H1 (cell line): ENCODE measurements around the gene FBXO17. TPM values are rescaled to one million over a fixed set of nuclear protein-coding genes. Genes with fewer than 3 reads are reported as not detected.
A peak's percentile ranks its signal among the peaks of the same experiment; 100 is the strongest.
"Not testable (repeated sequence)": the region's sequence is repeated elsewhere in the genome, so short reads cannot be mapped to it uniquely, and the experiment has no call there.

ENCODE experiments used
- CTCF ChIA-PET: fragments of 300-600 bp; sonication (Branson Sonifier 250); formaldehyde crosslinking; loops from one replicate; lab custom pipeline; 2021; ENCODE audit not compliant: partially characterized antibody; lab: Charles Lee
- POLR2A ChIA-PET: fragments of 300-600 bp; sonication (Branson Sonifier 250); formaldehyde crosslinking; loops from one replicate; lab custom pipeline; 2021; ENCODE audit warnings: inconsistent platforms; ENCODE audit not compliant: partially characterized antibody; lab: Charles Lee
- DNase-seq, 2 experiments: peaks; one replicate each; pipeline versions ENCODE4 v3.0.0 to v3.0.0-alpha.2; 2010 to 2022; ENCODE audit warnings: low spot score in 2 of 2, low read depth in 1 of 2, mixed read lengths in 1 of 2
- FAIRE-seq: peaks from 2 replicates; lab custom pipeline; 2011; peaks lifted over from hg19 to GRCh38; lab: Jason Lieb, UNC
- H2AFZ ChIP-seq: 2 replicates; pipeline ENCODE4 v1.8.1; 2012; ENCODE audit warnings: low read length, inconsistent platforms
- H2AK5ac ChIP-seq: 2 replicates; pipeline ENCODE4 v1.6.1; 2013; ENCODE audit warnings: low read depth, low read length
- H2BK120ac ChIP-seq: replicated peaks from 2 replicates; pipeline ENCODE3; 2013; ENCODE audit warnings: low read depth, low read length, inconsistent platforms
- H2BK12ac ChIP-seq: 2 replicates; pipeline ENCODE4 v1.6.1; 2013; ENCODE audit warnings: low read depth, low read length
- H2BK15ac ChIP-seq: 2 replicates; pipeline ENCODE4 v1.6.1; 2013; ENCODE audit warnings: low read length
- H2BK20ac ChIP-seq: 2 replicates; pipeline ENCODE4 v1.6.1; 2013; ENCODE audit warnings: low read length
- H2BK5ac ChIP-seq: 2 replicates; pipeline ENCODE4 v1.6.1; 2013; ENCODE audit warnings: low read depth, low read length
- H3K14ac ChIP-seq: 2 replicates; pipeline ENCODE4 v1.6.1; 2013; ENCODE audit warnings: inconsistent platforms; ENCODE audit not compliant: insufficient read length
- H3K18ac ChIP-seq: 2 replicates; pipeline ENCODE4 v1.6.1; 2013; ENCODE audit warnings: low read length; ENCODE audit errors: extremely low read depth
- H3K23ac ChIP-seq: 2 replicates; pipeline ENCODE4 v1.6.1; 2013; ENCODE audit warnings: inconsistent platforms; ENCODE audit not compliant: insufficient read length
- H3K23me2 ChIP-seq: 2 replicates; pipeline ENCODE4 v1.6.1; 2013; ENCODE audit warnings: low read depth, low read length
- H3K27ac ChIP-seq: 2 replicates; pipeline ENCODE4 v1.6.1; 2011; ENCODE audit warnings: low read depth, low read length, inconsistent platforms
- H3K27me3 ChIP-seq, 4 experiments: replicated peaks in 1 of 4; 1 replicate in 1 of 4; 2 replicates in 3 of 4; pipeline versions ENCODE4 v1.6.1 to v1.8.1; 2011 to 2013; ENCODE audit warnings: low read length in 3 of 4, mild to moderate bottlenecking in 3 of 4, inconsistent platforms in 2 of 4, mixed read lengths in 2 of 4, moderate library complexity in 1 of 4; ENCODE audit not compliant: control insufficient read depth in 3 of 4, insufficient read depth in 3 of 4; ENCODE audit errors: extremely low read depth in 1 of 4
- H3K36me3 ChIP-seq, 4 experiments: 2 replicates each; pipeline versions ENCODE4 v1.6.1 to v1.8.1; 2011 to 2013; ENCODE audit warnings: mild to moderate bottlenecking in 4 of 4, low read length in 3 of 4, moderate library complexity in 2 of 4, control low read depth in 1 of 4, inconsistent platforms in 1 of 4; ENCODE audit not compliant: insufficient read depth in 4 of 4, control insufficient read depth in 2 of 4
- H3K4ac ChIP-seq: replicated peaks from 2 replicates; pipeline ENCODE3; 2013; ENCODE audit warnings: low read length, low read depth, mixed read lengths, inconsistent platforms; ENCODE audit not compliant: insufficient read length
- H3K4me1 ChIP-seq, 4 experiments: replicated peaks in 1 of 4; 1 replicate in 1 of 4; 2 replicates in 3 of 4; pipeline versions ENCODE4 v1.6.1 to v1.8.1; 2011 to 2013; ENCODE audit warnings: low read length in 3 of 4, inconsistent platforms in 2 of 4, mixed read lengths in 1 of 4; ENCODE audit not compliant: insufficient read depth in 4 of 4, control insufficient read depth in 3 of 4
- H3K4me2 ChIP-seq, 2 experiments: 2 replicates each; pipeline versions ENCODE4 v1.6.1 to v1.8.1; 2011 to 2013; ENCODE audit warnings: low read depth in 2 of 2, low read length in 2 of 2, control low read depth in 1 of 2, inconsistent platforms in 1 of 2, mild to moderate bottlenecking in 1 of 2; ENCODE audit not compliant: insufficient read depth in 1 of 2
- H3K4me3 ChIP-seq, 4 experiments: fragments of 200-600, 300-600 bp in 1 of 4; sonication (generic), shearing (Covaris generic), sonication (Bioruptor Twin) in 1 of 4; 2 replicates each; pipeline versions ENCODE4 v1.5.1 to v1.8.1; 2011 to 2016; ENCODE audit warnings: low read length in 4 of 4, low read depth in 3 of 4, control low read depth in 2 of 4, inconsistent platforms in 2 of 4, mild to moderate bottlenecking in 2 of 4, mixed read lengths in 1 of 4, moderate library complexity in 1 of 4; ENCODE audit not compliant: insufficient read depth in 2 of 4; ENCODE audit errors: extremely low read depth in 1 of 4
- H3K56ac ChIP-seq: replicated peaks from 2 replicates; pipeline ENCODE3; 2013; ENCODE audit warnings: low read depth, mild to moderate bottlenecking, mixed read lengths, low read length, inconsistent platforms; ENCODE audit not compliant: insufficient read length
- H3K79me1 ChIP-seq: 2 replicates; pipeline ENCODE4 v1.6.1; 2013; ENCODE audit warnings: low read depth, low read length, control low read depth
- H3K79me2 ChIP-seq, 2 experiments: 2 replicates each; pipeline versions ENCODE4 v1.6.1 to v1.8.1; 2012 to 2013; ENCODE audit warnings: low read length in 2 of 2, mild to moderate bottlenecking in 2 of 2, inconsistent platforms in 1 of 2; ENCODE audit not compliant: insufficient read depth in 2 of 2, control insufficient read depth in 1 of 2
- H3K9ac ChIP-seq, 4 experiments: replicated peaks in 1 of 4; 1 replicate in 1 of 4; 2 replicates in 3 of 4; pipeline versions ENCODE4 v1.6.1 to v1.8.1; 2011 to 2013; ENCODE audit warnings: low read depth in 3 of 4, low read length in 3 of 4, control low read depth in 2 of 4, mild to moderate bottlenecking in 2 of 4, moderate library complexity in 2 of 4, inconsistent platforms in 1 of 4; ENCODE audit errors: extremely low read depth in 1 of 4
- H3K9me3 ChIP-seq, 2 experiments: 2 replicates each; pipeline versions ENCODE4 v1.6.1 to v1.8.1; 2012 to 2013; ENCODE audit warnings: mild to moderate bottlenecking in 2 of 2, moderate library complexity in 2 of 2, control low read depth in 1 of 2, inconsistent platforms in 1 of 2, low read depth in 1 of 2, low read length in 1 of 2, mixed read lengths in 1 of 2; ENCODE audit not compliant: insufficient read depth in 2 of 2
- H4K20me1 ChIP-seq, 2 experiments: replicated peaks in 1 of 2; 2 replicates each; pipeline versions ENCODE3 to v1.8.1; 2011 to 2013; ENCODE audit warnings: inconsistent platforms in 2 of 2, low read length in 2 of 2, mild to moderate bottlenecking in 1 of 2; ENCODE audit not compliant: insufficient read depth in 2 of 2, control insufficient read depth in 1 of 2
- H4K5ac ChIP-seq: 2 replicates; pipeline ENCODE4 v1.6.1; 2013; ENCODE audit warnings: low read length, low read depth, mixed read lengths, inconsistent platforms; ENCODE audit not compliant: insufficient read length
- H4K8ac ChIP-seq: 2 replicates; pipeline ENCODE4 v1.8.0; 2013; ENCODE audit warnings: mild to moderate bottlenecking, moderate library complexity, low read length, inconsistent platforms; ENCODE audit not compliant: insufficient read depth; ENCODE audit errors: extremely low read depth
- H4K91ac ChIP-seq: replicated peaks from 2 replicates; pipeline ENCODE3; 2013; ENCODE audit warnings: low read length, mixed read lengths, inconsistent platforms; ENCODE audit not compliant: insufficient read length
- WGBS, 2 experiments: shearing (Covaris generic) in 1 of 2; methylation state at CpG; one replicate each; pipeline versions ENCODE4 v1.1.6 to v1.1.7; 2013 to 2015; ENCODE audit warnings: low lambda C conversion rate in 2 of 2, mixed read lengths in 2 of 2, inconsistent platforms in 1 of 2, low coverage in 1 of 2, missing lambda C conversion rate in 1 of 2; ENCODE audit not compliant: insufficient replicate concordance in 2 of 2, insufficient coverage in 1 of 2, insufficient read length in 1 of 2; ENCODE audit errors: extremely low coverage in 1 of 2, missing lambda C conversion rate in 1 of 2; 5-methylcytosine and 5-hydroxymethylcytosine counted together
- polyA plus RNA-seq, 7 experiments: library from polyadenylated mRNA; depleted of rRNA in 3 of 7; stranded (reverse) in 5 of 7; unstranded in 2 of 7; fragments of >200 nt in 5 of 7; fragments of 200-250 nt in 2 of 7; gene quantifications; 1 replicate in 5 of 7; 2 replicates in 1 of 7; 4 replicates in 1 of 7; pipeline versions ENCODE4 v1.2.1 to v1.2.3, GENCODE V29; 2011 to 2013; ENCODE audit warnings: missing spikeins in 2 of 7, mixed read lengths in 2 of 7
- total RNA-seq: library from RNA; stranded (reverse); fragmentation: NEBNext Ultra II Directional; extraction: Animal tissue kit (Norgen Biotek cat#: 25700); gene quantifications from 2 replicates; pipeline ENCODE4 v1.2.1, GENCODE V29; 2021

Gene FBXO17
- total and polyA plus RNA-seq, 2 of the 8 experiments (the other 6 are each of a cell fraction or from before 2014, with no cell fraction given) = 11.7 to 15.3 TPM

DNA sequence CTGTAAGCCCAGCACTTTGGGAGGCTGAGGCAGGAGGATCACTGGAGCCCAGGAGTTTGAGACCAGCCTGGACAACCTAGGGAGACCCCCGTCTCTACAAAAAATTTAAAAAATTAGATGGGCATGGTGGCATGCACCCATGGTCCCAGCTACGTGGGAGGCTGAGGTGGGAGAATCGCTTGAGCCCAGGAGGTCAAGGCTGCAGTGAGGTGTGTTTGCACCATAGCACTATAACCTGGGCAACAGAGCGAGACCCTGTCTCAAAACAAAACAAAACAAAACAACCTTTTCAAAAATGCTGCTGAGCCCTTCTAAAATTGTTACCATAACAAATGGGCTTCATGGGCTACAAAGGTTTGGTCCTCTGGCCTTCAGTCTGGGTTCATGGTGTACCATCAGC, 13.1 kb upstream of the FBXO17 start:
- H2BK20ac ChIP-seq, H3K36me3 ChIP-seq, H4K5ac ChIP-seq, H3K27ac ChIP-seq, H2BK12ac ChIP-seq, H4K8ac ChIP-seq, H3K9ac ChIP-seq, H3K56ac ChIP-seq, H3K4me1 ChIP-seq, H2BK5ac ChIP-seq, H3K27me3 ChIP-seq, H2BK15ac ChIP-seq, H3K4me3 ChIP-seq, FAIRE-seq, H2AFZ ChIP-seq, H4K20me1 ChIP-seq, H3K9me3 ChIP-seq, DNase-seq, H4K91ac ChIP-seq, H3K23me2 ChIP-seq, H3K4ac ChIP-seq, H2AK5ac ChIP-seq, H3K23ac ChIP-seq, H3K14ac ChIP-seq, H3K18ac ChIP-seq, H2BK120ac ChIP-seq, H3K79me1 ChIP-seq, H3K79me2 ChIP-seq: not testable (repeated sequence)
- ChIA-PET POLR2A (interaction anchor here (0.6 to 2.0 kb wide), 6 partner anchors 9 to 57 kb away, joined by 3 to 11 read pairs (median 4); partner anchors contain the start of gene FBXO17), CTCF (interaction anchor here (0.9 to 4.9 kb wide), 3 partner anchors 12 to 122 kb away, joined by 3 to 32 read pairs (median 6); no protein-coding TSS in a partner anchor)
- peak overlapping the region; percentile 33 to 51; a peak in 2 of 4 replicates for H3K4me2 ChIP-seq
- 96% methylated on average over 4 of the region's 4 CpGs; no CpG with 5 or more reads in 1 of the 2 experiments for WGBS, 2 experiments

DNA sequence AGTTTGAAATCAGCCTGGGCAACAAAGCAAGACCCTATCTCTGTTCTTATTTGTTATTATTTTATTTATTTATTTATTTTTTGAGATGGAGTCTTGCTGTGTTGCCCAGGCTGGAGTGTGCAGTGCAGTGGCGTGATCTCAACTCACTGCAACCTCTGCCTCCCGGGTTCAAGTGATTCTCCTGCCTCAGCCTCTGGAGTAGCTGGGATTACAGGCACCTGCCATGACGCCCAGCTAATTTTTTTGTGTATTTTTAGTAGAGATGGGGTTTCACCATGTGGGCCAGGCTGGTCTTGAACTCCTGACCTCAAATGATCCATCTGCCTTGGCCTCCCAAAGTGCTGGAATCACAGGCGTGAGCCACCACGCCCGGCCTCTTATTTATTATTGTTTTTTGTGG, 12.2 kb upstream of the FBXO17 start:
- H4K8ac ChIP-seq, H3K23ac ChIP-seq, H4K20me1 ChIP-seq, H3K27ac ChIP-seq, H3K23me2 ChIP-seq, H4K91ac ChIP-seq, H3K4me2 ChIP-seq, H4K5ac ChIP-seq, H3K18ac ChIP-seq, H3K36me3 ChIP-seq, H2BK5ac ChIP-seq, H3K4ac ChIP-seq, H2BK15ac ChIP-seq, CTCF ChIA-PET, FAIRE-seq, DNase-seq, H3K4me1 ChIP-seq, H2BK120ac ChIP-seq, H3K9ac ChIP-seq, H2AK5ac ChIP-seq, H2BK20ac ChIP-seq, H2BK12ac ChIP-seq, H3K79me2 ChIP-seq, H3K4me3 ChIP-seq, H2AFZ ChIP-seq, H3K9me3 ChIP-seq, H3K56ac ChIP-seq, H3K27me3 ChIP-seq, H3K14ac ChIP-seq, H3K79me1 ChIP-seq: not testable (repeated sequence)
- POLR2A ChIA-PET = interaction anchor here (2.0 kb wide), 1 partner anchor 12 kb away, joined by 11 read pairs; the partner anchor contains the start of gene FBXO17
- WGBS, 2 experiments = 89% methylated on average over 6 of the region's 6 CpGs; no CpG with 5 or more reads in 1 of the 2 experiments
